GM12864 (cell line): ENCODE results near the gene BLCAP.

Experiments used
- DNase-seq: peaks from one replicate; pipeline ENCODE4 v3.0.0-alpha.2; 2011; ENCODE audit warnings: low read depth
- H3K4me3 ChIP-seq: 2 replicates; pipeline ENCODE4 v1.5.1; 2011; ENCODE audit warnings: mild to moderate bottlenecking, low read depth, low read length, control low read depth
- TF ChIP-seq, protein P1 (sequence below): IDR thresholded peaks from 2 replicates; pipeline ENCODE4 v1.5.1; 2011; ENCODE audit warnings: low read depth, mild to moderate bottlenecking, moderate library complexity, low read length, control low read depth, inconsistent platforms; ENCODE audit errors: missing control alignments

The BLCAP gene

GRCh38 chr20:37529214-37529967, 1.7 kb upstream of the BLCAP start:
- TF ChIP-seq, protein P1, sequence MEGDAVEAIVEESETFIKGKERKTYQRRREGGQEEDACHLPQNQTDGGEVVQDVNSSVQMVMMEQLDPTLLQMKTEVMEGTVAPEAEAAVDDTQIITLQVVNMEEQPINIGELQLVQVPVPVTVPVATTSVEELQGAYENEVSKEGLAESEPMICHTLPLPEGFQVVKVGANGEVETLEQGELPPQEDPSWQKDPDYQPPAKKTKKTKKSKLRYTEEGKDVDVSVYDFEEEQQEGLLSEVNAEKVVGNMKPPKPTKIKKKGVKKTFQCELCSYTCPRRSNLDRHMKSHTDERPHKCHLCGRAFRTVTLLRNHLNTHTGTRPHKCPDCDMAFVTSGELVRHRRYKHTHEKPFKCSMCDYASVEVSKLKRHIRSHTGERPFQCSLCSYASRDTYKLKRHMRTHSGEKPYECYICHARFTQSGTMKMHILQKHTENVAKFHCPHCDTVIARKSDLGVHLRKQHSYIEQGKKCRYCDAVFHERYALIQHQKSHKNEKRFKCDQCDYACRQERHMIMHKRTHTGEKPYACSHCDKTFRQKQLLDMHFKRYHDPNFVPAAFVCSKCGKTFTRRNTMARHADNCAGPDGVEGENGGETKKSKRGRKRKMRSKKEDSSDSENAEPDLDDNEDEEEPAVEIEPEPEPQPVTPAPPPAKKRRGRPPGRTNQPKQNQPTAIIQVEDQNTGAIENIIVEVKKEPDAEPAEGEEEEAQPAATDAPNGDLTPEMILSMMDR = no peak
- no peak overlapping the region for H3K4me3 ChIP-seq
- DNase-seq = no peak

DNA sequence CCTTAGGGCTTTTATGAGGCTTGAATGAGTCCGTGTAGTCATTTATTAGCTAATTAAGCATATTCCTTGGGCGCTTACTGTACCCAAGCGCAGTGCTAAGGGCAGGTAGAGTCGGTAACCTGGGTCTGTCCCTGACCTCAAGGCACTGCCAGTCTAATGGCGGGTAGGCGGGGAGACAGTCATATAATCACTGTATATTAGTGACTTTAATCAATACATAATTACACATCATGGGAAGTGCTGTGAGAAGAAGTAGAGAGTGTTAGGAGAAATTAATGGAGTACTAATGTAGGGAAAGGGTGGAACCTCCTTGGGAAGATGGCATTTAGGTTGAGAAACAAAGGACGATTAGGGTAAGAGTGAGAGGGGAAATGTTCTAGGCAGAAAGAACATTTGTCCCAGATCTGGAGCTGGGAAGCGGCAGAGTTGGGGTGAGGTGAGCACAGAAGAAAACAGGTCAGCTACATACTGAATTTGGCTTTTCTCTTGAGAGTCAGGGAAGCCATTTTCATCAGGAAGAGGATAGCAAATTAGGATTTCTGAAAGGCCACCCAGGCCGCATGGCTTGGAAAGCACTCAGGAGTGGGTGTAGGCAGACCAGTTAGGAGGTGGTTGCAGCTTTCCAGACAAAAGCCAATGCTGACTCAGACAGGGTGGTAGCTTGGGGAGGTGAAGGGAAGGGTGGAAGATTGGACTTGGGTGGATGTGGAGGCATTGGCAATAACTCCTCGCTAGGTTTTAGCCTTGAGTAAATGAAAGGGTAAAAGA, 954 bp upstream of the BLCAP start:
- DNase-seq = no peak
- TF ChIP-seq, protein P1 = no peak
- H3K4me3 ChIP-seq = peak overlapping the region; percentile 92

DNA sequence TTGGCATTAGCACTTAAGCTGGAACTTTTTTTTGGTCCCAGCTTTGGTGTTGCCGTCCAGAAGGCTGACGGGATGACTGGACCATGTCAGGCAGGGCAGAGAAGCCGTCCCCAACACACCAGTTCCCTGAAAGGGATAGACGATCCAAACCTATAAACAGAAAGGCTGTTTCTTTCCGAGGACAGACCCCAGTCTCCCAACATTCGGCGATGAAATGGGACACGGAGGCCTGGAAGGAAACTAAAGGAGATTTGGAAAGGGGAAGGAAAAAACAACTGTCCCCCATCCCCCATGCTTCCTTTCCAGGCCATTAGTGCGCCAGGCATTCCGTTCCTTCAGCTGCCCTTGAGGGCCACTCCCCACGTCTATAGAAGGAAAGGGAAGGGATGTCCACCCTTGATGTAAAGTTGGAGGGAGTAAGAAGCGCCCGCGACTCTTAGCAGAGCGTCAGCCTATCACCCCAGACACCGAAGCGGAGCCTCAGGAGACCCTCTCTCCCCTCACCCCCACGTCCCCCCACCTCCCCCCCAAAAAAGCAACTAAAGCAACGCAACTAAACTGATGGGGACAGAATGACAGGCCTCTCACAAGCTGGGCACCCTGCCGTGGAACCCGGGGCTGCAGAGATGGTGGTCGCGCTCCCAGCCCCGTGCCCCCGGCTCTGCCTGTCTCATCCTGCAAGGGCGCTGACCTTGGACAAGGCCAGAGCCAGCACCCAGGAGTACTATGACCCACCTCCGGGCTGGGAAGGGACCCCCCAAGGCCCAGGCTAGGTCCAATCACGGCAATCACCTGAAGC, 638 bp downstream of the BLCAP start:
- peak overlapping the region; percentile 92 for H3K4me3 ChIP-seq
- no peak for DNase-seq
- TF ChIP-seq, protein P1 = no peak

- no peak for DNase-seq
- TF ChIP-seq, protein P1 = no peak
- H3K4me3 ChIP-seq = peak overlapping the region; percentile 92
Observed at GRCh38 chr20:37526238-37526838, 1.3 kb downstream of the BLCAP start.

- TF ChIP-seq, protein P1 = no peak
- no peak for DNase-seq
- H3K4me3 ChIP-seq = peak overlapping the region; percentile 92; the same call in 1 of the 2 replicates
Observed at GRCh38 chr20:37525810-37526209, 1.9 kb downstream of the BLCAP start.

DNA sequence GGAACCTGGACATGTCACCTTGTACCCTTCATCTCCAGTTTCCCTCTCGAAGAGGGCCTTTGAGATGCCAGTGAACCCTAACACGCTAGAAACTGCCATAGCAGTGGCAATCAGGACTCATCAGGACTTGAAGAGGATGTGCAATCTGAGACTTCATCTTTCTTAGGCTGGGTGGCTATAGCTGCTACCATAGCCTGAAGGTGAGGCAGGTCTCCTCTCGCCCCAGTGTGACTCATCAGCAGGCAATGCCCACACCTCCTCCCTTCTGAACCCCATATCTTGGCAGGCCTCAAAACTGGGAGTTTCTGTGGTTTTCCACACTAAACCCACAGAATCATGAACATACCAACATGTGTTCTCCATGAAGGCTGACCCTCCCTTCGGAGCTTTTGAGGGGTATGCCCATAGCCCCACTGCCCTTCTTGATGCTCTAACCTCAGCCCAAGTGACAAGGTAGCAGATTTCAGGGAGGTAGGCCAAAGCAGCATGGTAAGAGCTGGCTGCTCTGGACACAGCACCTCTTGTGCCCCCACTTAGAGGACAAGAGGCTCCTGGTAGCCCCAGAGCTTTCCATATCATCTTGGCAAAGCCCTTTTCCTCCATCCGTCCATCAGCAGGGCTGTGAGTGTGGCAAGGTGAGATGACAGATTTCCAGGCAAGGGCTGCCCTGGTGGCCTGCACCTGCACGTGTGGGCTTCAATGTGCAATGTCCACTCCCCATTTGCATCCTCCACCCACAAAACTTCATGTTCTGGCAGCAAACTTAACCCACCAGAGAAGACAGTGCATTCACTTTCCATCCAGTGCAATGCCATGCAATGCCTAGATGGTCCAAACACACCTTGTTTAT, 2.6 kb downstream of the BLCAP start:
- TF ChIP-seq, protein P1 = no peak
- no peak for DNase-seq
- no peak overlapping the region for H3K4me3 ChIP-seq
